ENCODE measurements around the gene EOMES. TPM values are rescaled to one million over a fixed set of nuclear protein-coding genes. Genes with fewer than 3 reads are reported as not detected.

The EOMES gene
- total and polyA plus RNA-seq, 2 of the 8 experiments (the other 6 are each of a cell fraction or from before 2014, with no cell fraction given) = 0.09 to 0.47 TPM

GRCh38 chr3:27666272-27666671 is 55.9 kb downstream of the EOMES start (continued):
- TF ChIP-seq USF2 (IDR thresholded peaks at IDR 0.05; ENCODE audit: low read length) (no peak), EZH2 (IDR thresholded peaks at IDR 0.05; ENCODE audit: low read depth, low read length, severe bottlenecking) (no peak)

Other genes with a start within 250 kb of the EOMES start
- 66.6 and 70.5 TPM in 2 replicates for gene SLC4A7, start 237.9 kb downstream of the EOMES start, total RNA-seq (2021; fragmentation: NEBNext Ultra II Directional; extraction: Animal tissue kit (Norgen Biotek cat#: 25700))
- gene SLC4A7, start 237.9 kb downstream of the EOMES start, polyA plus RNA-seq (2011; rRNA removed) = 9.2 and 14.9 TPM in 2 replicates

Measured in H1 (cell line).